ENCODE data around the gene DCTPP1.

GRCh38 chr16:30437511-30438046 is 7.7 kb upstream of the DCTPP1 start:
- TF ChIP-seq BCLAF1 (IDR thresholded peaks at IDR 0.05), result no peak
- no peak for TF ChIP-seq ZNF562 (CRISPR knock-in tag; IDR thresholded peaks at IDR 0.05; ENCODE audit: borderline replicate concordance)
- TF ChIP-seq MYNN (CRISPR knock-in tag; IDR thresholded peaks at IDR 0.05; ENCODE audit: low read depth), result no peak
- peak; percentile 38; the same call in 1 of the 2 replicates for TF ChIP-seq KAT8 (CRISPR knock-in tag; IDR thresholded peaks at IDR 0.05)

Data from HepG2 (cell line).